SW480 (cell line): Measurements from ENCODE around the gene C2orf42.
A peak's percentile ranks its signal among the peaks of the same experiment; 100 is the strongest.
"Not testable (repeated sequence)": the region's sequence is repeated elsewhere in the genome, so short reads cannot be mapped to it uniquely, and the experiment has no call there.

Experiments
- DNase-seq: peaks from one replicate; pipeline ENCODE4 v3.0.0-alpha.2; 2016; ENCODE audit warnings: low spot score

Gene C2orf42

GRCh38 chr2:70131344-70132143 is 59.3 kb downstream of the C2orf42 start:
- not testable (repeated sequence) for DNase-seq

DNA sequence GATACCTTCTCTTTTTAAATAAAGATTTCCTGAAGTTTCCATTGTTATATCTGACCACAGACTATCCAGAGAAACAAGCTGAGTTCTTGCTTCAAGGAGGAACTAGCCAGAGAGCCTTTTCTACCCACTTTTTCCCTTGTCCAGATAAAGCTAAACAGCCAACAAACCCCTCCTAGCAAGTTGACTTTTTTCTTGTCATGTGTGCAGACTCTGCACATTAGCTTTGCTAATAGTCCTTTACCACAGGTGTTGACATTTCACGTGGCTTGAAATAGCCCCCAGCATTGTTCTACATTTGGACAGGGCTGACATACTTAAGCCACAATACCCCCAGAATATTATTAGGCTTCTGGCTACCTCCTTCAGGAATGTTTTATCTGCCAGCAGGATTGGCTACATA is 62.8 kb downstream of the C2orf42 start:
- no peak for DNase-seq

DNA sequence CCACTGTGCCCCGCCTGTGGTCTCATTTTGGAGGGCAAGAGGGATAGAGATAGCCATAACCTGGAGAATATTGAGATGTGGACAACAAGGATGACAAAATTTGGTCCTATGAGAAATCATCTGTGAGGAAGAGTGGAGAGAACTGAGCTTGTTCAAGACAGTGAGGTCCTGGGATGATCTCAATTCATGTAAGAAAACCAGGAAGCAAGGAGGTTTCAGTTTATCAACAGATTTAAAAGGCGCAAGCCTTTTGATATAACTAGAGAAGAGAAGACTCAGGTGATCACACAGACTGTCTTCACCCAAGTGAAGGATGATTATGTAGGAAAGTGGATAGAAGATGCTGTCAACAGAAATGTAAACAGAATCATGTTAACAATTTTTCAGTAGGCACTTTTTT is 64.4 kb downstream of the C2orf42 start:
- no peak for DNase-seq

DNA sequence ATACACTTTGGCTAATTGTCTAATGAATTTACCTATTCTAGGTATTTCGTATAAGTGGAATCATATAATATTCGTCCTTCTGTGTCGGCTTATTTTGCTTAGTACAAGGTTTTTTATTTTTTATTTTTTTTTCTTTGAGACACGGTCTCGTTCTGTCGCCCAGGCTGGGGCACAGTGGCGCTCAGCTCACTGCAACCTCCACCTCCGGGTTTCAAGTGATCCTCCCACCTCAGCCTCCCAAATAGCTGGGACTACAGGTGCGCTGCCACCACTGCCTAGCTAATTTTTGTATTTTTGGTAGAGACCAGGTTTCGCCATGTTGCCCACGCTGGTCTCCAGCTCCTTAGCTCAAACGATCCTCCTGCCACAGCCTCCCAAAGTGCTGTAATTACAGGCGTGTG is 65.3 kb downstream of the C2orf42 start:
- no peak for DNase-seq

- peak; percentile 53 for DNase-seq
Observed at GRCh38 chr2:70124983-70125480, 65.8 kb downstream of the C2orf42 start.

GRCh38 chr2:70123829-70124116 is 67.0 kb downstream of the C2orf42 start:
- DNase-seq: no peak

GRCh38 chr2:70123051-70123828 is 67.6 kb downstream of the C2orf42 start:
- peak; percentile 90 for DNase-seq

GRCh38 chr2:70122470-70122869 is 68.3 kb downstream of the C2orf42 start:
- DNase-seq: no peak

- DNase-seq: no peak
Observed at GRCh38 chr2:70121627-70122372, 69.0 kb downstream of the C2orf42 start.

DNA sequence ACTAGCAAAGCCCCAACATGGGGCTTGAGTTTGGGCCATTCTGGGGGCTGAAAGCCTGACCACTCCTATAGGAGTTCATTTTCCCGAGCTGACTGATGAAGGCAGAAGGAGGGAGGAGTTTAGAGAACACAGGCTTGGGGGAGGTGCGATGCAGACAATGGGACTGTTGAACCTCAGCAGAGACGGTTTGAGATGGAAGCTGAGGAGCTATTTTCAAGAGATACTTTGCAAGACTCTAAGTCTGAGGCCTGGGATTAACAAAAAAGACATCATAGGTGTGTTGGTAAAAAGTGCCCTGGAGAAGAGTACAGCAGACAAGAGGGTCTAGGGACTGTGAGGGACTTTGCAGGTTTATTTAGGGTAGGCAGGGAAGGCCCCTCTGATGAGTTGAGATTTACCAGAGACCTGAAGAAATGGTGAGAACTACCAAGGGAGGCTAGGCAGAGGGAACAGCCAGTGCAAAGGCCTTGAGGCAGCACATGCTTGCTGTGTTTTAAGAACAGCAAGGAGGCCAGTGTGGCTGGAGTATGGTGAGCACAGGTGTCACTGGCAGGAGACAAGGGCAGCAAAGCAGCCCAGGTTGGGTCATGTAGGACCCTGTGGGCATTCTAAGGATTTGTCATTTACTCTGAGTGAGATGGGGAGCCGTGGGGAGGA is 71.9 kb downstream of the C2orf42 start:
- DNase-seq: peak; percentile 60

DNA sequence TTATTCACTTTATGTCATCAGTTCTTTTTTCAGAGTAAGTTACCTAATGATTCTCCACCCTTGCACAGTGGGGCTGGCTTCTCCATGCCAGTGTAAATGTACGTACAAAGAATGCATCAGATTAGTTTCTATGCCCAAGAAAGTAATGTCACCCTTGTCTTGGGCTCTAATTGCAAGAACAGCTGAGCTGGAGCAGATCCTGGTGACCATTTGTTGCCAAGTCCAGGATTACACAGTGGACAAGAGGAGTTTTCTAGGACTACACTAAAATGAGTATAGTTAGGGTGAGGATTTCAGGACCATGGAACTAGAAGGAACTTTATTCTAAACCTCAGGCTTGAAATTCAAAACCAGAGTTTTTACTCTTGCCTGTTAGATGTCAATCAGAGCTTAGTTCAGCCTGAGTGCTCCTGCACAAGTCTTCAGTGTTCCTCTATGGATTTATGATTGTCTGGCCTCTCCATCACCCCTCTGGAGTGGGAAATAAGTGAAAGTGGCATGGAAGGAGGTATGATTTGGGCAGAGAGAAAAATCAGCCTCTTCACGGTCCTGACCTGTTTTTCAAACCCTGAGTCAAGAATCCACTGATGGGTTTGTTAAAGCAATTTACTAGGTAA is 73.8 kb downstream of the C2orf42 start:
- DNase-seq: no peak

DNA sequence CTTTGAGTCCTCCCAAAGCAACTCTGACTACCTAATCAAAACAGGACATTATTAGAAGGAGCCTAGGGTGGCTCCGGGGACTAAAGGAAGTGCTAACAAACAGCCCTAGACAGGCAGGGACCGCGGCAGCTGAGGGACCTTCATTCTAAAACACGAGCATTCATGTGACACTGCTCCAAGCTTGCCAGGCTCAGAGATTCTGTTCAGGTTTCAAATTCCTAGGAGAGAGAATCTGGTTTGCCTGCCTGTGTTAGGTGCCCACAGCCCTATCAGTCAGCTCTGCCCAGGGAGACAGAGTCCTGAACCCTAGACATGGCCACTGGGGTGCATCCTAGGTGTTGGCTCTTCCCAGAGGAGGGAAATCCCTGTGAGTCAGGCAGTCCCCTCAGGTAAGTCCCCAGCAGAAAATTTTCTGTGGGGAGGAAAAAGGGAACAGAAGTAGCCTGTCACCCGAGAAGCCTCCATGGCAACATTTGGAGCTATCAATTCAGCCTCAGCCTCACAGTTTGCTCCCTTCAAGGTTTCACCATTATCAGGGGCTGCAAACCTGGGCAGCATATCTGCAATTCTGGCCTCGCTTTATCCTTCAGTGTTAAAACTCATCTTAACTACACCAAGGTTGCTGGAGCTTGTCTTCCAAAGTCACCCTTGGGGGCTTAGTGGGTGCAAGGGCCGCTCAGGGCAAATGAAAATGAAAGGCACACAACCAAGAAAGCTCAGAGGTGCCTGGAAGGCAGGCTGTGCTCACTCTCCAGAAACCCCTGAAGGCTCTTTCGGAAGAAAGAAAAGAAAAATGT is 75.0 kb downstream of the C2orf42 start:
- DNase-seq: no peak

- DNase-seq: no peak
Observed at GRCh38 chr2:70113359-70114070, 77.3 kb downstream of the C2orf42 start.

GRCh38 chr2:70111752-70112591 is 78.8 kb downstream of the C2orf42 start:
- DNase-seq: no peak

DNA sequence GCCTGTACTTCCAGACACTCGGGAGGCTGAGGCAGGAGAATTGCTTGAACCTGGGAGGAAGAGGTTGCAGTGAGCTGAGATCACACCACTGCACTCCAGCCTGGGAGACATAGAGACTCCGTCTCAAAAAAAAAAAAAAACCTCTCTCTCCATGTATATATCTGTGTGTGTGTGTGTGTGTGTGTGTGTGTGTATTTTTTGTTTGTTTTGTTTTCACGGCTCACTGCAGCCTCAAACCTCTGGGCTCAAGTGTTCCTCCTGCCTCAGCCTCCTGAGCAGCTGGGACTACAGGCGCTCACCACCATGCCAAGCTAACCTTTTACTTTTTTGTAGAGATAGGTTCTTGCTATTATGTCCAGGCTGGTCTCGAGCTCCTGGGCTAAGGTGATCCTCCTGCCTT is 80.4 kb downstream of the C2orf42 start:
- not testable (repeated sequence) for DNase-seq

GRCh38 chr2:70106138-70106537 is 84.7 kb downstream of the C2orf42 start:
- DNase-seq: not testable (repeated sequence)

- DNase-seq: peak; percentile 64
Observed at GRCh38 chr2:70104231-70105111, 86.3 kb downstream of the C2orf42 start.

DNA sequence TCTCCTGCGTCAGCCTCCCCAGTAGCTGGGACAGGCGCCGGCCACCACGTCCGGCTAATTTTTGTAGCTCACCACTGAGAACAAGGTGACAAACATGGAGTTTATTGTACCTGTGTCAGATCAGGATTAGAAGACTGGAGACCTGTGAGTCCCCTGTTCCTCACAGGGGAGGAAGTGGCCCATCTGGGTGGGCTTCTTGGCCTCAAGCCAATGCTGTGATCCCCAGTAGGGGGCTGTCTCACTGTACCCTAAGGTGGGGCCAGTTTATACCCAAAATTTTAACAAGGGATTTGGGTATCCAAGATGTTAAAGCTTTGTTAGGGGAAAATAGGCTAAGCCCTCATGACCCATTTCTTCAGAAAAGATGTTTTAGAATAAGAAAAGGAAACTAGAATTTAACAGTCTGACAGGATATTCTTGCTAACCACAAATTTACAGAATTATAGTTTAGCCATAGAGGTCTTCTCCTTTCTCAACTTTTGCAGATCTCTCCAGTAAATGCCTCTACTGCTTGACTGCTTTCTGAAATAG is 87.2 kb downstream of the C2orf42 start:
- DNase-seq: no peak
